HepG2 (cell line): ENCODE data around the gene PRR35. TPM values are rescaled to one million over a fixed set of nuclear protein-coding genes. Genes with fewer than 3 reads are reported as not detected.

Source experiments
- AFF4 ChIP-seq: sonication (generic); formaldehyde crosslinking; IDR thresholded peaks from 2 replicates; pipeline ENCODE4 v1.4.0; 2020; ENCODE audit warnings: missing genetic modification reagents
- EED ChIP-seq: sonication (generic); formaldehyde crosslinking; IDR thresholded peaks from 2 replicates; pipeline ENCODE4 v1.5.0; 2020; ENCODE audit warnings: mild to moderate bottlenecking, missing genetic modification reagents
- ELF1 ChIP-seq: sonication (generic); formaldehyde crosslinking; IDR thresholded peaks from 2 replicates; pipeline ENCODE4 v1.4.0; 2020; ENCODE audit warnings: missing genetic modification reagents
- HNF4A ChIP-seq: sonication (generic); formaldehyde crosslinking; IDR thresholded peaks from 2 replicates; pipeline ENCODE4 v1.4.0; 2020; ENCODE audit warnings: missing genetic modification reagents
- IRX3 ChIP-seq: sonication (generic); formaldehyde crosslinking; IDR thresholded peaks from 2 replicates; pipeline ENCODE4 v1.8.1; 2023; ENCODE audit warnings: mild to moderate bottlenecking, low read depth, missing genetic modification reagents, borderline replicate concordance
- KDM3A ChIP-seq: IDR thresholded peaks from 2 replicates; pipeline ENCODE4 v1.6.1; 2018; ENCODE audit warnings: low read depth, missing compliant biosample characterization
- NFKBIZ ChIP-seq: IDR thresholded peaks from 2 replicates; pipeline ENCODE4 v1.6.1; 2018; ENCODE audit warnings: missing genetic modification reagents, missing compliant biosample characterization
- RBFOX2 ChIP-seq: fragments of 200-400 bp; formaldehyde crosslinking; IDR thresholded peaks from 2 replicates; pipeline ENCODE4 v1.6.1; 2017; ENCODE audit warnings: low read depth, mild to moderate bottlenecking, low read length
- RNF2 ChIP-seq: fragments of 450-650 bp; conservative IDR thresholded peaks from 2 replicates; pipeline ENCODE4 v1.6.1; 2016; ENCODE audit warnings: low read depth
- SATB2 ChIP-seq: sonication (generic); formaldehyde crosslinking; IDR thresholded peaks from 2 replicates; pipeline ENCODE4 v1.5.0; 2020; ENCODE audit warnings: missing genetic modification reagents
- SETDB1 ChIP-seq: sonication (generic); formaldehyde crosslinking; IDR thresholded peaks from 2 replicates; pipeline ENCODE4 v1.5.1; 2020; ENCODE audit warnings: missing genetic modification reagents, mild to moderate bottlenecking, borderline replicate concordance
- SNAPC4 ChIP-seq: sonication (generic); formaldehyde crosslinking; IDR thresholded peaks from 2 replicates; pipeline ENCODE4 v1.4.0; 2020; ENCODE audit warnings: mild to moderate bottlenecking, missing genetic modification reagents
- TCF7 ChIP-seq: sonication (generic); IDR thresholded peaks from 2 replicates; pipeline ENCODE4 v1.6.1; 2016; ENCODE audit warnings: antibody characterized with exemption, low read depth
- TFAP4 ChIP-seq: sonication (generic); IDR thresholded peaks from 2 replicates; pipeline ENCODE4 v1.6.1; 2016; ENCODE audit warnings: low read depth, borderline replicate concordance
- ZBTB20 ChIP-seq: sonication (generic); formaldehyde crosslinking; IDR thresholded peaks from 2 replicates; pipeline ENCODE4 v1.8.1; 2023; ENCODE audit warnings: missing genetic modification reagents, low read depth, mild to moderate bottlenecking, borderline replicate concordance
- ZFP37 ChIP-seq: sonication (generic); formaldehyde crosslinking; IDR thresholded peaks from 2 replicates; pipeline ENCODE4 v1.4.0; 2020; ENCODE audit warnings: missing genetic modification reagents, borderline replicate concordance
- ZNF543 ChIP-seq: sonication (generic); formaldehyde crosslinking; IDR thresholded peaks from 2 replicates; pipeline ENCODE4 v1.4.0; 2020; ENCODE audit warnings: mild to moderate bottlenecking, missing genetic modification reagents
- ZNF577 ChIP-seq: sonication (generic); formaldehyde crosslinking; IDR thresholded peaks from 2 replicates; pipeline ENCODE4 v1.4.0; 2020; ENCODE audit warnings: mild to moderate bottlenecking, low read depth, missing genetic modification reagents, borderline replicate concordance
- ZNF720 ChIP-seq: sonication (generic); formaldehyde crosslinking; IDR thresholded peaks from 2 replicates; pipeline ENCODE4 v1.4.0; 2020; ENCODE audit warnings: missing genetic modification reagents
- ZNF768 ChIP-seq: sonication (generic); formaldehyde crosslinking; IDR thresholded peaks from 2 replicates; pipeline ENCODE4 v1.4.0; 2020; ENCODE audit warnings: missing genetic modification reagents
- ZNF781 ChIP-seq: sonication (generic); formaldehyde crosslinking; IDR thresholded peaks from 2 replicates; pipeline ENCODE4 v1.5.1; 2020; ENCODE audit warnings: borderline replicate concordance, mild to moderate bottlenecking, missing genetic modification reagents; ENCODE audit errors: not compliant biosample characterization
- polyA plus RNA-seq, 8 experiments: library from polyadenylated mRNA; depleted of rRNA in 3 of 8; stranded (reverse) in 7 of 8; unstranded in 1 of 8; fragments of >200 nt; fragmentation: Illumina TruSeq in 4 of 8; extraction: Trizol in 4 of 8; gene quantifications; 2 replicates each; pipeline versions ENCODE4 v1.2.1 to v1.2.3, GENCODE V29; 2011 to 2016; ENCODE audit warnings: low read depth in 4 of 8, missing spikeins in 1 of 8, mixed read lengths in 1 of 8; ENCODE audit not compliant: insufficient read depth in 1 of 8
- total RNA-seq, 5 experiments: library from RNA; depleted of rRNA; stranded (reverse); fragments of >200 nt; fragmentation: Illumina TruSeq; extraction: Trizol; gene quantifications; 2 replicates each; pipeline ENCODE4 v1.2.3, GENCODE V29; 2016; ENCODE audit warnings: low read depth in 1 of 5

The PRR35 gene
- total and polyA plus RNA-seq, 2 of the 13 experiments (the other 11 are each of a cell fraction or from before 2014, with no cell fraction given): 0.07 to 0.16 TPM

GRCh38 chr16:558298-559020 is 1.7 kb upstream of the PRR35 start (continued):
- TF ChIP-seq AFF4 (no peak), ZNF720 (CRISPR knock-in tag) (no peak), RNF2 (no peak; the same call in 1 of the 2 replicates), SATB2 (CRISPR knock-in tag) (no peak), KDM3A (0 out of 2 replicates have a peak, but pooled peaks have one; percentile 15), TFAP4 (peak; percentile 98), ZBTB20 (CRISPR knock-in tag) (peak; percentile 47; the same call in 1 of the 2 replicates), ZNF768 (no peak), TCF7 (peak; percentile 73; the same call in 1 of the 2 replicates), SETDB1 (CRISPR knock-in tag) (no peak), ZNF543 (peak; percentile 93), IRX3 (CRISPR knock-in tag) (no peak), EED (no peak), SNAPC4 (CRISPR knock-in tag) (no peak), ZFP37 (CRISPR knock-in tag) (0 out of 2 replicates have a peak, but pooled peaks have one; percentile 32), HNF4A (CRISPR knock-in tag) (peak; percentile 99), ZNF577 (CRISPR knock-in tag) (no peak), ELF1 (CRISPR knock-in tag) (no peak), ZNF781 (CRISPR knock-in tag) (no peak), NFKBIZ (CRISPR knock-in tag) (no peak), RBFOX2 (peak; percentile 38; the same call in 1 of the 2 replicates)
